T-cell (primary cell): ENCODE data around the gene AHCTF1. TPM values are rescaled to one million over a fixed set of nuclear protein-coding genes. Genes with fewer than 3 reads are reported as not detected.
"Not testable (repeated sequence)": the region's sequence is repeated elsewhere in the genome, so short reads cannot be mapped to it uniquely, and the experiment has no call there.

Experiments used
- ATAC-seq, 4 experiments: fragments of 200-7000 bp in 3 of 4; fragments of 150-1000 bp in 1 of 4; cut with Tn5 transposase; replicated peaks in 1 of 4; 1 replicate in 3 of 4; 2 replicates in 1 of 4; pipeline ENCODE4 v1.10.0; 2021; ENCODE audit warnings: moderate library complexity in 3 of 4, mild to moderate bottlenecking in 2 of 4, moderate number of reproducible peaks in 1 of 4
- CTCF ChIA-PET, 2 donors: fragments of 300-600 bp; sonication (Branson Sonifier 250); formaldehyde crosslinking; loops; one replicate each; lab custom pipeline; 2022; ENCODE audit warnings: antibody characterized with exemption in 2 of 2; lab: Charles Lee
- POLR2A ChIA-PET, 2 donors: fragments of 300-600 bp; sonication (Branson Sonifier 250); formaldehyde crosslinking; loops; one replicate each; lab custom pipeline; 2022; ENCODE audit warnings: antibody characterized with exemption in 2 of 2; lab: Charles Lee
- DNase-seq, 35 experiments: peaks; one replicate each; pipeline versions ENCODE4 v3.0.0 to v3.0.0-alpha.2; 2013 to 2023
- H3K27ac ChIP-seq: one replicate; pipeline ENCODE4 v1.5.1; 2013; ENCODE audit warnings: low read length
- H3K27me3 ChIP-seq, 2 experiments: replicated peaks in 1 of 2; 1 replicate in 1 of 2; 2 replicates in 1 of 2; pipeline versions ENCODE4 v1.6.1 to v1.7.0; 2013; ENCODE audit warnings: low read length in 1 of 2, mixed read lengths in 1 of 2; ENCODE audit not compliant: control insufficient read depth in 2 of 2, insufficient read depth in 2 of 2; ENCODE audit errors: extremely low read depth in 1 of 2
- H3K36me3 ChIP-seq, 2 donors: 1 replicate in 1 of 2; 2 replicates in 1 of 2; pipeline versions ENCODE4 v1.6.1 to v1.7.0; 2013; ENCODE audit warnings: low read length in 1 of 2; ENCODE audit not compliant: control insufficient read depth in 2 of 2, insufficient read depth in 1 of 2; ENCODE audit errors: extremely low read depth in 1 of 2
- H3K4me1 ChIP-seq, 2 experiments: 1 replicate in 1 of 2; 2 replicates in 1 of 2; pipeline versions ENCODE4 v1.6.1 to v1.7.0; 2013; ENCODE audit warnings: low read length in 2 of 2, mixed read lengths in 1 of 2; ENCODE audit not compliant: insufficient read depth in 2 of 2, control insufficient read depth in 1 of 2; ENCODE audit errors: extremely low read depth in 1 of 2
- H3K4me3 ChIP-seq, 2 donors: 1 replicate in 1 of 2; 2 replicates in 1 of 2; pipeline versions ENCODE4 v1.5.1 to v1.7.0; 2013; ENCODE audit warnings: mild to moderate bottlenecking in 2 of 2, low read length in 1 of 2, moderate library complexity in 1 of 2; ENCODE audit not compliant: control insufficient read depth in 1 of 2; ENCODE audit errors: extremely low read depth in 1 of 2
- H3K9me3 ChIP-seq: 2 replicates; pipeline ENCODE4 v1.7.0; 2013
- H3K27ac Mint-ChIP-seq, 2 donors: one replicate each; pipeline ENCODE4 v1.8.0; 2020 to 2021; ENCODE audit warnings: mild to moderate bottlenecking in 2 of 2, mixed read lengths in 2 of 2
- H3K27me3 Mint-ChIP-seq, 2 donors: one replicate each; pipeline ENCODE4 v1.8.0; 2021 to 2022; ENCODE audit warnings: mixed read lengths in 2 of 2
- H3K36me3 Mint-ChIP-seq: one replicate; pipeline ENCODE4 v1.8.0; 2021; ENCODE audit warnings: mixed read lengths
- H3K4me1 Mint-ChIP-seq, 3 donors: one replicate each; pipeline ENCODE4 v1.8.0; 2020 to 2022; ENCODE audit warnings: mixed read lengths in 3 of 3, mild to moderate bottlenecking in 1 of 3
- H3K4me3 Mint-ChIP-seq, 3 donors: one replicate each; pipeline ENCODE4 v1.8.0; 2020 to 2022; ENCODE audit warnings: mild to moderate bottlenecking in 3 of 3, mixed read lengths in 3 of 3, moderate library complexity in 3 of 3
- H3K9me3 Mint-ChIP-seq, 3 donors: one replicate each; pipeline ENCODE4 v1.8.0; 2020 to 2022; ENCODE audit warnings: mixed read lengths in 3 of 3
- WGBS: methylation state at CpG from one replicate; pipeline ENCODE4 v1.1.5; 2013; ENCODE audit warnings: missing lambda C conversion rate; ENCODE audit not compliant: insufficient coverage; 5-methylcytosine and 5-hydroxymethylcytosine counted together
- total RNA-seq, 35 experiments: library from RNA in 6 of 35; stranded (reverse) in 6 of 35; fragments of 120-200 nt in 1 of 35; gene quantifications; one replicate each; pipeline versions ENCODE4 v1.2.1 to v1.2.4 and lab custom pipeline; 2013 to 2026

Gene AHCTF1
- total RNA-seq, 5 donors from 2014 or later (not counting 1 experiment from before 2014, with no cell fraction given), result 41.6 to 60.3 (median 53.6) TPM

DNA sequence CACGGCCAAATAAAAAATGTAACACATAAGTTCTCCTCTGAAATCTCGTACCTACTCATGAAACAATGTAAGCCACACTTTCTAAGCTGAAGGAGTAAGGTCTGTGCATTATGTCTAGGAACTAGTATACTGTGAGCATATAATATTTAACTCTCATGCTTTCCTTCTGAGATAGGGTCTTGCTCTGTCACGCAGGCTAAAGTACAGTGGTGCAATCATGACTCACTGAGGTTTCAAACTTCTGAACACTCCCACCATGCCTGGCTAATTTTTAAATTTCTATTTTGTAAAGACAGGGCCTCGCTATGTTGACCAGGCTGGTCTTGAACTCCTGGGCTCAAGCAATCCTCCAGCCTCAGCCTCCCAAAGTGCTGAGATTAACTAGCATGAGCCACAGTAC, 71.3 kb downstream of the AHCTF1 start:
- Histone ChIP-seq H3K4me3 (no peak overlapping the region), H3K27me3 (no peaks in the 10 kb centered on the region), H3K9me3 (no peaks in the 10 kb centered on the region), H3K27ac (no peak overlapping the region), H3K4me1 (no peaks in the 10 kb centered on the region), H3K36me3 (peaks cover 8 to 78% of the 10 kb centered on the region in 2 donors)
- no peak for DNase-seq
- no peaks in the 10 kb centered on the region for H3K4me1 Mint-ChIP-seq
- no peaks in the 10 kb centered on the region for H3K27me3 Mint-ChIP-seq
- ChIA-PET POLR2A (no interaction called here), CTCF (no interaction called here)
- H3K4me3 Mint-ChIP-seq, result no peak overlapping the region
- WGBS, result no CpG with 5 or more reads among the region's 4 CpGs
- ATAC-seq, result no peak
- H3K27ac Mint-ChIP-seq, result no peak overlapping the region
- H3K36me3 Mint-ChIP-seq, result peaks cover 59% of the 10 kb centered on the region
- H3K9me3 Mint-ChIP-seq, result no peaks in the 10 kb centered on the region

- no peaks in the 10 kb centered on the region for H3K27me3 ChIP-seq
- no peaks in the 10 kb centered on the region for H3K9me3 Mint-ChIP-seq
- POLR2A ChIA-PET, result no interaction called here
- peaks cover 66% of the 10 kb centered on the region for H3K36me3 Mint-ChIP-seq
- no peak for DNase-seq
- no peaks in the 10 kb centered on the region for H3K27me3 Mint-ChIP-seq
- H3K36me3 ChIP-seq, result peaks cover 6 to 83% of the 10 kb centered on the region in 2 donors
- no peak overlapping the region for H3K27ac ChIP-seq
- H3K4me3 ChIP-seq, result no peak overlapping the region
- no peak overlapping the region for H3K4me3 Mint-ChIP-seq
- no peak overlapping the region for H3K27ac Mint-ChIP-seq
- CTCF ChIA-PET, result no interaction called here
- no peaks in the 10 kb centered on the region for H3K4me1 Mint-ChIP-seq
- H3K9me3 ChIP-seq, result no peaks in the 10 kb centered on the region
- no peaks in the 10 kb centered on the region for H3K4me1 ChIP-seq
- ATAC-seq, result no peak
- WGBS, result no CpG with 5 or more reads among the region's 1 CpG
These were observed 75.4 kb downstream of the AHCTF1 start for GRCh38 chr1:246856371-246856770.

DNA sequence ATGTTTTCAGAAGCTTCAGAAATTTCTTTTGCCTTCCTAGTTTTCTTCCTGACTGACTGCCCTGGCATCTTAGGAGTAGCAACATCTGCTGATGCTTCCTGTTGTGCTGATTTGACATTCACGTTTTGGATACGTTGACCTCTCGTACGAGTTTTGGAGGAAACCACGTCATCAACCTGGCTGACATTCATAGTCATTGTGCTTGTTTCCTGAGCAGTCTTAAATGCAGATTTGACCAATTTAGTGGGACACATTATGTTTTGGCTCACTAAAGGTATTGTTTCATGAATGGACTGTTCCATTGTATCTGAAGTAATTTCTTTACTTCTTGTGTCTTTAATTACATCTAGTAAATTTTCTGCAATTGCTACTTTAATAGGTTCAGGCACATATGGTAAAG, 81.1 kb downstream of the AHCTF1 start:
- H3K4me3 ChIP-seq, H3K9me3 ChIP-seq, H3K27ac Mint-ChIP-seq, H3K9me3 Mint-ChIP-seq, H3K4me3 Mint-ChIP-seq, H3K27me3 Mint-ChIP-seq, ATAC-seq, DNase-seq, H3K27ac ChIP-seq, POLR2A ChIA-PET, H3K4me1 ChIP-seq, H3K27me3 ChIP-seq, H3K4me1 Mint-ChIP-seq, CTCF ChIA-PET: not testable (repeated sequence)
- H3K36me3 ChIP-seq, result peaks cover 2 to 77% of the 10 kb centered on the region in 2 donors
- peaks cover 71% of the 10 kb centered on the region for H3K36me3 Mint-ChIP-seq
- WGBS, result no CpG with 5 or more reads among the region's 5 CpGs

DNA sequence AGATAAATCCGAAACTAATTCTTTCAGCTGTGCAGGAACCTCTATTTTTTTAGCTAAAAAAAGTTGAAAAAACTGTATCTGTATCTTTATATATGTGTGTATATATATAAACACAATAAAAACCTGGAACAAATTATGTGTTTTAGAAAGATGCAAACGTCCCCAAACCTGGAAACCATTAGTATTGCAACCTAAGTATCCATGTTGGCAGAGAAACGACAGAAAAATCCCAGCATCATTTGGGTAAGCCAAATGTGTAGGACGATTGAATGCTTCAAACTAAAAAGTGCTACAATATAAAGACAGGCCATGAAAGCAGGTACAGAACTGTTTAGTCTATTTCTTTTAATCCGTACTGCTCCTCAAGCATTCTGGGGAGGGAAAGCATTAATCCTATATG, 87.9 kb downstream of the AHCTF1 start:
- H3K4me1 Mint-ChIP-seq, result no peaks in the 10 kb centered on the region
- no peaks in the 10 kb centered on the region for H3K27me3 Mint-ChIP-seq
- no peak for DNase-seq
- H3K36me3 ChIP-seq, result peaks cover 4 to 71% of the 10 kb centered on the region in 2 donors
- no peak overlapping the region for H3K4me3 ChIP-seq
- H3K9me3 Mint-ChIP-seq, result no peaks in the 10 kb centered on the region
- POLR2A ChIA-PET, result no interaction called here
- ATAC-seq, result no peak
- no peak overlapping the region for H3K4me3 Mint-ChIP-seq
- no peak overlapping the region for H3K27ac Mint-ChIP-seq
- no peaks in the 10 kb centered on the region for H3K9me3 ChIP-seq
- no peaks in the 10 kb centered on the region for H3K27me3 ChIP-seq
- H3K27ac ChIP-seq, result no peak overlapping the region
- no CpG with 5 or more reads among the region's 5 CpGs for WGBS
- H3K36me3 Mint-ChIP-seq, result peaks cover 43% of the 10 kb centered on the region
- H3K4me1 ChIP-seq, result no peaks in the 10 kb centered on the region
- CTCF ChIA-PET, result no interaction called here

- H3K36me3 ChIP-seq, result peaks cover 4 to 42% of the 10 kb centered on the region in 2 donors
- WGBS, result no CpG with 5 or more reads among the region's 3 CpGs
- H3K27me3 Mint-ChIP-seq, ATAC-seq, H3K4me3 ChIP-seq, H3K27ac Mint-ChIP-seq, H3K4me3 Mint-ChIP-seq, H3K27me3 ChIP-seq, DNase-seq, H3K9me3 ChIP-seq, H3K4me1 Mint-ChIP-seq, H3K27ac ChIP-seq, H3K9me3 Mint-ChIP-seq, CTCF ChIA-PET, H3K4me1 ChIP-seq: not testable (repeated sequence)
- POLR2A ChIA-PET, result interaction anchor here in 1 of 2 donors (1.1 kb wide), 1 partner anchor 18 kb away, joined by 4 read pairs; no protein-coding TSS in a partner anchor
- peaks cover 25% of the 10 kb centered on the region for H3K36me3 Mint-ChIP-seq
These were observed 91.0 kb downstream of the AHCTF1 start for GRCh38 chr1:246840761-246841160.

DNA sequence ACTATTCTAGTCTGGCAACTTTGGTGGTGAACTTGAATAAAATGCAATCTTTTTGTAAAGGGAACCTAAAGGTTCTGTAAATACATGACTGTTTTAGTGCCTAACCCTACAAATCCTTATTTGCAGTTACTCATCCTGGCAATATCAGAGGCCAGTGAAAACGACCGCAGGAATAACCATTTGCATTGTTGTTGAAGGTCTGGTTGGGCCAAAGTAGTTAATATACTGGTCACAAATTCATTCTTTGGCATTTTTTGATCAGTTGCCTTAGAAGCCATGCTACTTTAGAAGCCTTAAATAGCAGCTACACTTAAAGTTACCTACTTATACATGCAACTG, 93.7 kb downstream of the AHCTF1 start:
- DNase-seq (no peak), ATAC-seq (no peak)
- Histone ChIP-seq H3K4me3 (no peak overlapping the region), H3K36me3 (peaks cover 4 to 19% of the 10 kb centered on the region in 2 donors), H3K27me3 (peaks cover 0 to 5% of the 10 kb centered on the region in 2 experiments), H3K27ac (no peak overlapping the region), H3K9me3 (no peaks in the 10 kb centered on the region), H3K4me1 (no peaks in the 10 kb centered on the region)
- Mint-ChIP-seq H3K4me1 (peaks cover 0 to 7% (median 2%) of the 10 kb centered on the region in 3 donors), H3K27ac (no peak overlapping the region), H3K27me3 (peaks cover 3 to 4% of the 10 kb centered on the region in 2 donors), H3K4me3 (no peak overlapping the region), H3K36me3 (peaks cover 14% of the 10 kb centered on the region), H3K9me3 (no peaks in the 10 kb centered on the region)
- CTCF ChIA-PET, result no interaction called here
- no CpG with 5 or more reads among the region's 2 CpGs for WGBS
- POLR2A ChIA-PET, result no interaction called here
